Measurements from ENCODE around the gene CRYBB2.

- TF ChIP-seq CTCF (IDR thresholded peaks at IDR 0.05) (no peak), EZH2 (IDR thresholded peaks at IDR 0.05; ENCODE audit: borderline replicate concordance, insufficient read depth, low read depth, low read length, poor library complexity, severe bottlenecking) (no peak)
These were observed 17.0 kb downstream of the CRYBB2 start for GRCh38 chr22:25236417-25236816.
